SK-N-SH (cell line): ENCODE data around the gene POLR3B. TPM values are rescaled to one million over a fixed set of nuclear protein-coding genes. Genes with fewer than 3 reads are reported as not detected.

ENCODE experiments used
- CTCF ChIA-PET: fragments of 300-600, 350-600 bp; formaldehyde crosslinking; extraction: SDS; loops from one replicate; lab custom pipeline; 2021; lab: Yijun Ruan, JAX
- POLR2A ChIA-PET: fragments of 350-600 bp; sonication (Branson Sonifier 250); formaldehyde crosslinking; extraction: SDS; loops from one replicate; lab custom pipeline; 2020; ENCODE audit warnings: antibody characterized with exemption, inconsistent platforms; lab: Yijun Ruan, JAX
- DNase-seq: peaks from one replicate; pipeline ENCODE4 v3.0.0; 2012
- H2AFZ ChIP-seq: fragments of 200-600 bp; sonication (generic); 2 replicates; pipeline ENCODE4 v1.8.1; 2016; ENCODE audit warnings: antibody characterized with exemption, mild to moderate bottlenecking, low read depth
- H3F3A ChIP-seq: fragments of 200-600 bp; sonication (generic); replicated peaks from 2 replicates; pipeline ENCODE3; 2016; ENCODE audit warnings: antibody characterized with exemption, mild to moderate bottlenecking; ENCODE audit not compliant: insufficient read depth
- H3K27ac ChIP-seq, 2 experiments: fragments of 200-500 bp in 1 of 2; fragments of 200-600 bp in 1 of 2; sonication (Bioruptor generic) in 1 of 2; sonication (generic), shearing (Covaris generic) in 1 of 2; 2 replicates each; pipeline versions ENCODE4 v1.5.1 to v1.6.1; 2014 to 2016; ENCODE audit warnings: low read depth in 2 of 2, inconsistent platforms in 1 of 2, low read length in 1 of 2, mild to moderate bottlenecking in 1 of 2, mixed read lengths in 1 of 2
- H3K27me3 ChIP-seq: fragments of 200-600 bp; sonication (generic), shearing (Covaris generic); 2 replicates; pipeline ENCODE4 v1.6.1; 2016; ENCODE audit warnings: mixed run types; ENCODE audit not compliant: insufficient read depth
- H3K36me3 ChIP-seq, 2 experiments: fragments of 200-500 bp in 1 of 2; fragments of 200-600 bp in 1 of 2; sonication (Bioruptor generic) in 1 of 2; sonication (generic) in 1 of 2; replicated peaks in 1 of 2; 2 replicates each; pipeline versions ENCODE3 to v1.5.1; 2014 to 2016; ENCODE audit warnings: low read length in 1 of 2, mild to moderate bottlenecking in 1 of 2; ENCODE audit not compliant: insufficient read depth in 2 of 2, control insufficient read depth in 1 of 2
- H3K4me1 ChIP-seq, 2 experiments: fragments of 200-500 bp in 1 of 2; fragments of 200-600 bp in 1 of 2; sonication (Bioruptor generic) in 1 of 2; sonication (generic), shearing (Covaris generic) in 1 of 2; 2 replicates each; pipeline versions ENCODE4 v1.5.1 to v1.6.1; 2014 to 2016; ENCODE audit warnings: low read depth in 1 of 2, low read length in 1 of 2, mixed run types in 1 of 2; ENCODE audit not compliant: insufficient read depth in 2 of 2, control insufficient read depth in 1 of 2
- H3K4me2 ChIP-seq: fragments of 200-600 bp; sonication (generic), shearing (Covaris generic); 2 replicates; pipeline ENCODE4 v1.6.1; 2017; ENCODE audit warnings: mixed run types
- H3K4me3 ChIP-seq, 2 experiments: fragments of 200-500 bp in 1 of 2; fragments of 200-600 bp in 1 of 2; sonication (Bioruptor generic) in 1 of 2; sonication (generic), shearing (Covaris generic) in 1 of 2; 2 replicates each; pipeline versions ENCODE4 v1.5.1 to v1.8.1; 2014 to 2016; ENCODE audit warnings: low read depth in 2 of 2, inconsistent platforms in 1 of 2, low read length in 1 of 2, mild to moderate bottlenecking in 1 of 2, mixed read lengths in 1 of 2, moderate library complexity in 1 of 2
- H3K79me2 ChIP-seq: fragments of 200-600 bp; sonication (generic); 2 replicates; pipeline ENCODE4 v1.8.1; 2017; ENCODE audit warnings: mild to moderate bottlenecking; ENCODE audit not compliant: insufficient read depth
- H3K9ac ChIP-seq: fragments of 200-600 bp; sonication (generic); 2 replicates; pipeline ENCODE4 v1.6.1; 2017; ENCODE audit warnings: mixed run types
- H3K9me2 ChIP-seq: fragments of 200-600 bp; sonication (generic); 2 replicates; pipeline ENCODE4 v1.6.1; 2017; ENCODE audit warnings: mixed run types
- H3K9me3 ChIP-seq: fragments of 200-600 bp; sonication (generic); 2 replicates; pipeline ENCODE4 v1.6.1; 2017; ENCODE audit warnings: mixed run types, mild to moderate bottlenecking, moderate library complexity
- H4K20me1 ChIP-seq: fragments of 200-600 bp; sonication (generic); 2 replicates; pipeline ENCODE4 v1.6.1; 2017; ENCODE audit warnings: mild to moderate bottlenecking, mixed run types; ENCODE audit not compliant: insufficient read depth
- CHD2 ChIP-seq: fragments of 150-350 bp; IDR thresholded peaks from 2 replicates; pipeline ENCODE4 v1.6.1; 2018; ENCODE audit warnings: low read length; ENCODE audit not compliant: partially characterized antibody
- CTCF ChIP-seq: fragments of 200-600 bp; sonication (generic); IDR thresholded peaks from 2 replicates; pipeline ENCODE4 v1.6.1; 2017; ENCODE audit warnings: antibody characterized with exemption, mild to moderate bottlenecking, moderate library complexity
- EZH2phosphoT487 ChIP-seq: fragments of 200-600 bp; sonication (generic); IDR thresholded peaks from 2 replicates; pipeline ENCODE4 v1.6.1; 2017; ENCODE audit warnings: low read depth, mixed run types, mild to moderate bottlenecking, antibody characterized with exemption, moderate library complexity, borderline replicate concordance
- FOXJ3 ChIP-seq: sonication (generic); formaldehyde crosslinking; IDR thresholded peaks from 2 replicates; pipeline ENCODE4 v1.5.1; 2020; ENCODE audit warnings: mild to moderate bottlenecking, missing genetic modification reagents
- FOXM1 ChIP-seq: IDR thresholded peaks from 2 replicates; pipeline ENCODE4 v1.4.0; 2012; ENCODE audit warnings: low read depth, mild to moderate bottlenecking
- GABPA ChIP-seq: IDR thresholded peaks from 2 replicates; pipeline ENCODE4 v1.4.0; 2012; ENCODE audit warnings: low read depth, mild to moderate bottlenecking
- GATA2 ChIP-seq: sonication (generic); formaldehyde crosslinking; IDR thresholded peaks from 2 replicates; pipeline ENCODE4 v1.5.0; 2020; ENCODE audit warnings: mild to moderate bottlenecking, missing genetic modification reagents
- JUND ChIP-seq: IDR thresholded peaks from 2 replicates; pipeline ENCODE4 v1.4.0; 2012
- POLR2AphosphoS5 ChIP-seq: IDR thresholded peaks from 2 replicates; pipeline ENCODE4 v1.6.1; 2012; ENCODE audit warnings: low read depth, low read length
- RCOR1 ChIP-seq: fragments of 150-350 bp; IDR thresholded peaks from 2 replicates; pipeline ENCODE4 v1.6.1; 2017; ENCODE audit warnings: antibody characterized with exemption, low read length
- RFX5 ChIP-seq: IDR thresholded peaks from 2 replicates; pipeline ENCODE4 v1.6.1; 2012; ENCODE audit warnings: mild to moderate bottlenecking, improper control_type of control experiment, low read length
- RXRA ChIP-seq: IDR thresholded peaks from 2 replicates; pipeline ENCODE4 v1.4.0; 2012; ENCODE audit warnings: low read depth, mild to moderate bottlenecking, borderline replicate concordance
- SIN3A ChIP-seq: IDR thresholded peaks from 2 replicates; pipeline ENCODE4 v1.6.1; 2012; ENCODE audit warnings: low read depth, mild to moderate bottlenecking, low read length, moderate library complexity, borderline replicate concordance
- TCF12 ChIP-seq: IDR thresholded peaks from 2 replicates; pipeline ENCODE4 v1.4.0; 2012
- YY1 ChIP-seq: IDR thresholded peaks from 2 replicates; pipeline ENCODE4 v1.4.0; 2012; ENCODE audit warnings: low read depth, mild to moderate bottlenecking
- WGBS: methylation state at CpG from one replicate; pipeline ENCODE4 v1.1.6; 2017; ENCODE audit warnings: low lambda C conversion rate; 5-methylcytosine and 5-hydroxymethylcytosine counted together
- polyA plus RNA-seq, 3 experiments: library from polyadenylated mRNA; depleted of rRNA; stranded (reverse); fragments of >200 nt; gene quantifications; 2 replicates each; pipeline ENCODE4 v1.2.3, GENCODE V29; 2012
- TF ChIP-seq, protein P1 (sequence below): IDR thresholded peaks from 2 replicates; pipeline ENCODE4 v1.4.0; 2012; ENCODE audit warnings: low read depth, borderline replicate concordance
- TF ChIP-seq, protein P2 (sequence below): IDR thresholded peaks from 2 replicates; pipeline ENCODE4; 2012

The POLR3B gene
- polyA plus RNA-seq, 1 of the 3 experiments (the other 2 are of a cell fraction) = 3.3 TPM

DNA sequence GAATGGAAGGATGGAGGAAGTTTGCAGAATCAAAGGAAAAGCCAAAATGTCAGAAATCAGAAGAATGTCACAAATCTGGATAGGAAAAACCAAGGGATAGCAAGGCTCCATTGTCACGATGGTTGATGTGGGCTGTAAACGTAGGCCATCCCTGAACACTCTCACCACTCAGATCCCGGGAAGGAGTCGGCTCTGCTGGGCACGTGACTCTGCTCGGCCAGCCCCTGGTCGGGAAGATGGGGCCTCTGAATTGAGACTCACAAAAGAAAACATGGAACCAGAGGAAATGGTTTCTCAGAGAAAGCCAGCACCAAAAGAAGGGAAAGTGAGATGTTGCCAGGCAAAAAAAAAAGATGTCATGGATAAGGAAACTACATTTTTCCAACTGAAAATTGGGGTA lies 28.8 kb upstream of the POLR3B start:
- Histone ChIP-seq H3K4me1 (no peaks in the 10 kb centered on the region), H3K9me2 (no peaks in the 10 kb centered on the region), H3K27me3 (no peaks in the 10 kb centered on the region), H2AFZ (no peak overlapping the region), H3K4me2 (no peak overlapping the region), H3K9me3 (no peaks in the 10 kb centered on the region), H3K79me2 (no peaks in the 10 kb centered on the region), H3F3A (no peaks in the 10 kb centered on the region), H3K4me3 (no peak overlapping the region), H3K9ac (no peak overlapping the region), H3K27ac (no peak overlapping the region), H3K36me3 (peaks cover 13 to 22% of the 10 kb centered on the region in 2 experiments), H4K20me1 (no peaks in the 10 kb centered on the region)
- ChIA-PET POLR2A (no interaction called here), CTCF (interaction anchor here (1.2 kb wide), 1 partner anchor 9 kb away, joined by 3 read pairs; no protein-coding TSS in a partner anchor)
- no peak for DNase-seq
- TF ChIP-seq EZH2phosphoT487 (no peak), YY1 (no peak), RXRA (no peak), RCOR1 (no peak), FOXJ3 (CRISPR knock-in tag) (no peak), TCF12 (no peak), GATA2 (no peak), CHD2 (no peak), RFX5 (no peak), CTCF (no peak), GABPA (no peak), SIN3A (no peak), POLR2AphosphoS5 (no peak), FOXM1 (no peak), JUND (no peak)
- TF ChIP-seq, protein P1, sequence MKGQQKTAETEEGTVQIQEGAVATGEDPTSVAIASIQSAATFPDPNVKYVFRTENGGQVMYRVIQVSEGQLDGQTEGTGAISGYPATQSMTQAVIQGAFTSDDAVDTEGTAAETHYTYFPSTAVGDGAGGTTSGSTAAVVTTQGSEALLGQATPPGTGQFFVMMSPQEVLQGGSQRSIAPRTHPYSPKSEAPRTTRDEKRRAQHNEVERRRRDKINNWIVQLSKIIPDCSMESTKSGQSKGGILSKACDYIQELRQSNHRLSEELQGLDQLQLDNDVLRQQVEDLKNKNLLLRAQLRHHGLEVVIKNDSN = no peak
- TF ChIP-seq, protein P2, sequence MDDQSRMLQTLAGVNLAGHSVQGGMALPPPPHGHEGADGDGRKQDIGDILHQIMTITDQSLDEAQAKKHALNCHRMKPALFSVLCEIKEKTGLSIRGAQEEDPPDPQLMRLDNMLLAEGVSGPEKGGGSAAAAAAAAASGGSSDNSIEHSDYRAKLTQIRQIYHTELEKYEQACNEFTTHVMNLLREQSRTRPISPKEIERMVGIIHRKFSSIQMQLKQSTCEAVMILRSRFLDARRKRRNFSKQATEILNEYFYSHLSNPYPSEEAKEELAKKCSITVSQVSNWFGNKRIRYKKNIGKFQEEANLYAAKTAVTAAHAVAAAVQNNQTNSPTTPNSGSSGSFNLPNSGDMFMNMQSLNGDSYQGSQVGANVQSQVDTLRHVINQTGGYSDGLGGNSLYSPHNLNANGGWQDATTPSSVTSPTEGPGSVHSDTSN = no peak
- WGBS = 84% methylated on average over 7 of the region's 7 CpGs
